GM19324 (cell line): ENCODE data around the gene DEDD2.

Source experiments
- ATAC-seq: cut with Tn5 transposase; IDR thresholded peaks from one replicate; pipeline ENCODE4 v1.9.1; 2021; ENCODE audit warnings: mild to moderate bottlenecking, moderate library complexity; ENCODE audit not compliant: unreplicated experiment, low FRiP score

Gene DEDD2

DNA sequence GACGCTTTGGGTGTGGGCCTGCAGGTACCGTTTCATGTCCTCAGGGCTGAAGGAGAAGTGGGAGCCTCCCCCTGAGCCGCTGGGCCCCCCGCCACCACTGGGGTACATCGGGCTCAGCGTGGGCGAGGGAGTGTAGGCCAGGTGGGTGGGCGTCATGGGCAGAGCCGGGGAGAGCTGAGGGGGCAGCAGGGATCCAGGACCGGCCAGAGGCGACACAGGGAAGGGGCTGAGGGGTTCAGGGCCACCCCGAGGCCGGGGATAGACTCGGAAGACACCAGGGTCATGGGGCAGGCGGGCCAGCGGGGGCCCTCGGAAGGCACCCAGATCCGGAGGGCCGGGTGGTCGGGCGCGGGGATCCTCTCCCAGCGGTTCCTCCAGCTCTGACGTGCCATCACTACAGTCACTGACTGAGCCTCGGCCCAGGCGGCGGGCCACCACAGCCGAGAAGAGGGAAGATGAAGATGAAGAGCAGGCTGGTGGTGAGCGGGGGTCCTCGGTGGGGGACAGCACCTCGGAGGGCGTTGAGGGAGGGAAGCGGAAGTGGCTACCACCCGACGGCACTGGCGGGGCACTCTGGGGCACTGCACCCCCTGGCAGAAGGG lies 31.8 kb upstream of the DEDD2 start:
- no peak for ATAC-seq

- no peak for ATAC-seq
Observed at GRCh38 chr19:42248270-42249148, 31.0 kb upstream of the DEDD2 start.

- no peak for ATAC-seq
Observed at GRCh38 chr19:42247640-42248199, 30.2 kb upstream of the DEDD2 start.

DNA sequence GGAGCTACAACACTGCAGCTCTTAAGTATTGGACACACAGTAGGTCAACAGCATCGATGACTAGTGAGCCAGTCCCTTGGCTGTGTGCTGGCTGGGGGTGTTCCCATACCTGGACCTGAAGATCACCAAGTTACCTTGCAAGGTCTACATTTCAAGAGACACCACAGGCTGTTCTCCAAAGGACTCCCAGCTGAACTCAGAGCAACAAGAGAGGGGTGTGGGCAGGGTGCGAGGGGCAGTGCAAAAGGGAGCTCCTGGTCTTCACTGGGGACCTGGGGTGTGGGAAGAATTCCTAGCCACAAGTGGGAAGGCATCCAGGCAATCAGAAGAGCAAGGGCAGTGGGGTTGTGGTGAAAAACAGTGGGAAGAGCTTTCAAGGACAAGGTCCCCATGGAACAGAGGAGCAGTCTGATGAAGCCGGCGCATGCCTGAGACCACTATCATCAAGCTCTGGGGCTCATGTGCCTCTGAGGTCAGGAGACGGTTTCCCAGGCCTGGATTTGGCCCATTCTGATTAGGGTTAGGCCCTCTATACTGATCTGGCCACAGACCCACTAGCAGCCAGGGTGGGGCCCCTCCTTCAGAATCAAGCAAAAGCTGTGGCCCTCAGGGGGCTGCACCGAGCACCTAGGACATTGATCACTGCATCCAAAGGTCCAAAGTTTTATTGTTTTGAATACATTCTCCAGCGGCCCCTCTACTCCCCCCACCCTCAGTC lies 29.6 kb upstream of the DEDD2 start:
- no peak for ATAC-seq

- ATAC-seq: no peak
Observed at GRCh38 chr19:42246143-42246921, 28.9 kb upstream of the DEDD2 start.

DNA sequence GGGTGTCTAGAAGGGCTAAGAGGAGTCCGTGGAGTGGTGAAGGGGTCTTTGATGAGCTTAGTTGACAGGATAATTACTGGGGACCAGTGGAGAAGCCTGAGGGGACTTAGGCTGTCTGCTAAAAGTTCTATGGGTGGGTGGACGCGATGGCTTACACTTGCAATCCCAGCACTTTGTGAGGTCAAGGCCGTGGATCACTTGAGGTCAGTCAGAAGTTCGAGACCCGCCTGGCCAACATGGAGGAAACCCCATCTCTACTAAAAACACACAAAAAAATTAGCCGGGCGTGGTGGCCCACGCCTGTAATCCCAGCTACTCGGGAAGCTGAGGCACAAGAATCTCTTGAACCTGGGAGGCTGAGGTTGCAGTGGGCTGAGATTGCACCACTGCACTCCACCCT lies 27.8 kb upstream of the DEDD2 start:
- ATAC-seq: no peak

DNA sequence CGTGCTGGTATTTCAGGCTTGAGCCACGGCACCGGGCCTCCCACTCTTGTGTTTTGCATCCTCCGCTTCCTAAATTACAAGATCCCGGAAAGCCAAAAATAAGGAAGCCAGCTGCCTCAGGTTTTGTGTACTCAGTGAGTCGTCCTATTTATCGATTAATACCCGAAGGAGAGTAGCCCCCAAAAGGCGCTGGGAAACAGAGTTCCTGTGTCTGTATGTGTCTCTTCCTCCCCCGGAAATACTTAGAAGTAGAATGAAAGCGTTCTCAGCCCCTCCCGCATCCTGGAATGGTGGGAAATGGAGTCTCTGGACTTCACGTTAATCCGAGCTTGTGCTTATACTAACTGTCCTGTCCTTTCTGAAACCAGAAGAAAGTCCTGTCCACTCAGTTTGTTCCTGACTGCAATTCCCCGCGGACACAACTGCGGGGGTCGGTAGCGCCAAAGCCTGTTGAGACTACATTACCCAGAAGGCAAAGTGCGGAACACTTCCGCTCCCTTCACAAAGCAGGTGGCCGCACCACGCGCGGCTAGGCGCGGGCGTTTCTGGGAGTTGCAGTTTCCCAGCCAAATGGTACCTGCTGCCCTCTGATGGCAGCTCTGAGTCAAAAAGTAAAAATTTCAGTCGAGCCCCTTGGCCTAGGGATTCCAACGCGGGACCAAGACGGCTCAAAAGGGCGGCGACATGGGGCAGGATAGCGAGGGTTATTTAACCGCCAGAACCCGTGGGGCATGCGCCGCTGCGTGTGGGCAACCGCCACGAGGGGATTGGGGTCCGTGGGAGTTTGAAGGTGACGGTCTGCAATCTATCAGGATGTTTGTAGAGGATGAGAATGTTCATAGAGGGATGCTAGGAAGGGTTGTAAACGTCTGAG lies 27.1 kb upstream of the DEDD2 start:
- ATAC-seq: peak; percentile 32

DNA sequence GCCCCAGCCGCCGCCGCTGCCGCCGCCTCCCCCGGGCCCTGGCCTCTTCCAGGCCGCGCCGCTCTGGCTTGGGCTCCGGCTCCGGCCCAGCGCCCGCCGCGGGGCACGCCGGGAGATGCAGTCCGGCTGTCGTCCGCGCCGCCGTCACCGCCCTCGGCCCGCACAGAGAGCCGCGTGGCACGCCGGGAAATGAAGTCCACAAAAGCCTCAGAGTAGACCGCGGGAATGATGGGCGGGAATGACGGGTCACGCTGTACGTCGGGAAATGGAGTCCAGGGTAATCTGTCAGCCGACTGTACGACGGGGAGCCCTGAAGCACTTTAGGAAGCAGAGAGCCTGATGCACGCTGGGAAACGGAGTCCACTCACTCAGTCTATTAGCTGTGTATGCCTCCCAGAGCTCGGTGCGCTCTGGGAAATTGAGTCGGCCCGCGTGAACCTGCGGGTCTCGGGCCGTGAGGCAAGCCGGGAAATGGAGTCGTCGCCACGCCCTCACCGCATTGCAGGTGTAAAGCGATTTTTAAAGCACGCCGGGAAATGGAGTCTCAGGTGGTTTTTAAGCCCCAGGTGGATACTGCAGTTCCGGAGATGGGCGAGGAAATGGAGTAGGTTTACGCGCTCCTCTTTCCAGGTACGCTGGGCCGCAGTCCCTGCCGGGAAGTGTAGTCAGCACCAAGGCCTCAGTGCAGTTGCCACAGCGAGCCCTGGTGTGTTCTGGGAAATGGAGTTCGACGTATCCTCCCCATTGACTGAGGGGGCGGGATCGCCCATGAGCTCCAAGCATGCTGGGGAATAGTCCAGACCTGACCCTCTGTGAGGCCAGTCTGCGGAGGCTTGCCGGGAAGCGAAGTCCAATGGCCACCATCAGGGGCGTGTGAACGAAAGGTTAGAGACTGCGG lies 25.3 kb upstream of the DEDD2 start, which contains the start of gene GSK3A:
TSS of gene GSK3A (minus strand) at position 91 of the 898 bp plus-strand sequence. CDS start 137 bp downstream, outside the sequence.
- peak; percentile 71 for ATAC-seq

GRCh38 chr19:42242069-42242511 lies 24.6 kb upstream of the DEDD2 start:
- peak; percentile 2 for ATAC-seq

DNA sequence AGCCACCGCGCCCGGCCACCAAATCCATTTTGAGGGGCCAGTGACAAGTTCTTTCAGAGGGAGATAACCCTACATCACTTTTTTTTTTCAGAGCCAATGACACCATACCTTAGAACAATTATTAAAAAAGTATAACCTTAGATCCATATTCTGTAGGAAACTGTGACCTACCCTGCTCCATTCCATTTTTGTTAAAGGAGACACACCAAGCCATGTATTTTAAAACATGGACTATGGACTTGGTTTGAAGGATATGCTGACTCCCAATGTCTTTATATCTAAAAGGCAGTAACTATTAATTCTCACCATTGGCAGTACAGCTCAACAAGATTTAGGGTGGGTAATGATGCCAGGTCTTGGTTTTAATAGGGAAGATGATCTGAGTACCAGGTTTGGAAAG lies 23.8 kb upstream of the DEDD2 start:
- ATAC-seq: no peak

GRCh38 chr19:42239544-42240220 lies 22.2 kb upstream of the DEDD2 start:
- no peak for ATAC-seq

DNA sequence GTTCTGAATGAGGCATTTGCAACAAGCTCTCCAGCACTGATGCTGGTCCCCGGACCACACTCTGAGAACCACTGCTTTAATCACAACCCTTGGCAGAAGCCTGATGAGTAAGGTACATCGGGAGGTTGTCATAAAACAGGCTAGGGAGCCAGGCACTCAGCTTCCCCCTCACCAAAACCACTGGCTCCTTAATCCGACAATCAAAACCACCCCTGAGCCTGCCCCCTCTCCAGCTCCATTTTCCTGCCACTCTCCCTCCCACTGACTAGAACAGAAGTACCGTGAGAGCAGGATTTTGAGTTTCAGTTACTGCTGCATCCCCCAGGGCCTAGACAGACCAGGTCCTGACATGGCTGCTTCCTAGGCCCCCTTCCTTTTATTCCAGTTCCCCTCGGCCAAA lies 17.7 kb upstream of the DEDD2 start:
- no peak for ATAC-seq

GRCh38 chr19:42234364-42234763 lies 16.9 kb upstream of the DEDD2 start:
- no peak for ATAC-seq

DNA sequence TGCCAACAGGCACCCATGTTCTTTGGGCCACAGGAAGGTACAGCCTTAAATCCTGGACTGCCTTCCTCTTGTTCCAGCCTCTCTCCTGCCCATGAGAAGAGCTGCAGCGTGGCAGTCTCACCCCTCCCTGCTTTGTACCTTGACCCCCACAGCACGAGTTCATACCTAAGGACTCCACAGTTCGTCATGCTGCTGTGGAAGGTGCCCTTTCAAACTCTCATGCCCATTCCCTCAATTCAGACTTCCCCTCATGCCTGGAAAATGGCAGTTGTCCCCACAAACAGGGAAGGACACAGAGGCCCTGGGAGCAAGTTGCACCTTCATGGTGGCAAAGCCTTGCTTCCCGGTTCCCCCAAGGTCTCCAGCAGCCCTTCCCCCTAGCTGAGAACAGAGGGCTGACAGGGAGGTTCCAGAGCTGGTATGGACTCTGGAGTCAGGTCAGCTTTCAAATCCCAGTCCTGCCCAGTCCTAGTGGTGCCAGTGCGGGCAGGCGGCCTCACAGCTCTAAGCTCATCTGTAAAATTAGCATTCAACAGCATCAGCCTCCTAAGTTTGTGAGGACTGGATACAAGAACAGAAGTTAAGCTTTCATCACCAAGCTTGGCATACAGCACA lies 16.3 kb upstream of the DEDD2 start:
- no peak for ATAC-seq

DNA sequence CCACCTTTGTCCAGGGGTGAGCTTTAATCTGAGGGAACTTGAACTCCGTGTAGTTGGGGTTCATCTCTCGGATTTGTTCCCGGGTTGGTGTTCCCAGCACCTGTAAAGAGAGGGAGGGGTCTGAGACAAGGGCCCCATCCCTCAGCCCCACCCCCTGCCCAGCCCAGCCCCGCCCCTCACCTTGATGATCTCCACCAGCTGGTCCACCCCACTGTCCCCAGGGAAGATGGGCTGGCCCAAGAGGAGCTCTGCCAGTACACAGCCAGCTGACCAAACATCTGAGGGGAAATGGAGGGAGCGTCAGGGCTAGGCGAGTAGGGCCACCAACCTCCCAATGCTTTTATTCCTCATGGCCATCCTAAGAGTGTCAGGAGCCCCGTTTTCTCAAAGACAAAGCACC lies 15.6 kb upstream of the DEDD2 start:
- ATAC-seq: no peak

DNA sequence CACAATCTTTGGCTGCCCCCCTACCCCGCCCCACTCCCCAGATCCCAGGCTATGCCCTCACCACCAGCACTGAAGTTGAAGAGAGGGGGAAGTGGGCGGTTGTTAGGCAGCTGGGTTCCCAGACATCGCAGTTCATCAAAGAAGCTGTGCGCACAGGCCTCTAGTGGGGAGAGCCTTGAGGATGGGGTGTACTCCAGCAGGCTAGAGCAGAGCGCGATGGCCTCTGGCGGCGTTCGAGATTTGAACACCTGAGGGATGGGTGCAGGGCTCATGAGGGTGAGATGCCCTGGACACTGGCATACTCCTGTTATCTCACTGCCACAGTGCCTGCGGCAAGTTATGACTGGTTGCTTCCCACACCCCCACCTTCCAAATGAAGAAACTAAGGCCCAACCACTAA lies 15.0 kb upstream of the DEDD2 start:
- no peak for ATAC-seq

DNA sequence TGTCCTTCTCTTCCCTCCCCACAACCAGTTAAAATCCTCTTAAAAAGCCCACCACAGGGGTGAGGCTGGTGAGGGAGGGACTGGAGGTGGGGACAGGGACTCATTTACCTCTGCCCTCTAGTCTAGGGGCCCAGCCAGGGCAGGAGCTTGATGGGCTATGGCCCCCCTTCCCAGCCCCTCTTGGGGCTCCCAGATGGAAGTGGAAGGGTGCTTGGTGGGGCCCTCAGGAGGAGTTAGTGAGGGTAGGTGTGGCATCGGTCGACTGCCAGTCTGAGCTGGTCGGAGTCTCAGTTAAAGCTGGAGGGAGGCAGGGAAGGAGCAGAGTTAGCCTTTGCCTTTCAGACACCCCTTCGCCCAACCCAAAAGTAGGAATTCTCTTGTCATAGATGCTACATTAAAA lies 13.1 kb upstream of the DEDD2 start:
- ATAC-seq: no peak
